Measurements from ENCODE around the gene CETP.
"Not testable (repeated sequence)": the region's sequence is repeated elsewhere in the genome, so short reads cannot be mapped to it uniquely, and the experiment has no call there.

The CETP gene

GRCh38 chr16:56982695-56983094 is 20.9 kb downstream of the CETP start:
- DNase-seq (ENCODE audit: low read depth), result no peak
- H3K4me3 ChIP-seq (replicated peaks; ENCODE audit: low read depth, low read length), result no peak overlapping the region
- no peak for TF ChIP-seq CTCF (IDR thresholded peaks at IDR 0.05; ENCODE audit: low read length, missing control alignments)

DNA sequence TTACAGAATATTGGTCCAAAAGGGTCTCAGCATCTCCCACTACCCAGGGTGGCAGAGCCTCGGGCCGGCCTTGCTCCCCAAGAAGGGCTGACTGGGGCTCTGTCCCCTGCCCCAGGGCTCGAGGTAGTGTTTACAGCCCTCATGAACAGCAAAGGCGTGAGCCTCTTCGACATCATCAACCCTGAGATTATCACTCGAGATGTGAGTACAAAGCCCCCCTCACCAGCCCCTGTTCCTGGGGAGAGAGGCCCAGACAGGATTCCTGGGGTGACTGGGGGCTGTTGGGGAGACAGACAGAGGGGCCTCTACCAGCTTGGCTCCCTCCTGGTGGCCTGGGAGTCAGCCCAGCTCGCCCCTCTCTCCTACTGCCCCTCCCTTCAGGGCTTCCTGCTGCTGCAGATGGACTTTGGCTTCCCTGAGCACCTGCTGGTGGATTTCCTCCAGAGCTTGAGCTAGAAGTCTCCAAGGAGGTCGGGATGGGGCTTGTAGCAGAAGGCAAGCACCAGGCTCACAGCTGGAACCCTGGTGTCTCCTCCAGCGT is 21.5 kb downstream of the CETP start:
- no peak for DNase-seq (ENCODE audit: low read depth)
- TF ChIP-seq CTCF (IDR thresholded peaks at IDR 0.05; ENCODE audit: low read length, missing control alignments), result no peak
- no peak overlapping the region for H3K4me3 ChIP-seq (replicated peaks; ENCODE audit: low read depth, low read length)

- H3K4me3 ChIP-seq (replicated peaks; ENCODE audit: low read depth, low read length), result no peak overlapping the region
- DNase-seq (ENCODE audit: low read depth), result no peak
- no peak for TF ChIP-seq CTCF (IDR thresholded peaks at IDR 0.05; ENCODE audit: low read length, missing control alignments)
Measured at GRCh38 chr16:56984639-56985038, 22.9 kb downstream of the CETP start.

GRCh38 chr16:56985288-56985961 is 23.7 kb downstream of the CETP start:
- H3K4me3 ChIP-seq (replicated peaks; ENCODE audit: low read depth, low read length), result no peak overlapping the region
- no peak for TF ChIP-seq CTCF (IDR thresholded peaks at IDR 0.05; ENCODE audit: low read length, missing control alignments)
- DNase-seq (ENCODE audit: low read depth), result peak; percentile 85

DNA sequence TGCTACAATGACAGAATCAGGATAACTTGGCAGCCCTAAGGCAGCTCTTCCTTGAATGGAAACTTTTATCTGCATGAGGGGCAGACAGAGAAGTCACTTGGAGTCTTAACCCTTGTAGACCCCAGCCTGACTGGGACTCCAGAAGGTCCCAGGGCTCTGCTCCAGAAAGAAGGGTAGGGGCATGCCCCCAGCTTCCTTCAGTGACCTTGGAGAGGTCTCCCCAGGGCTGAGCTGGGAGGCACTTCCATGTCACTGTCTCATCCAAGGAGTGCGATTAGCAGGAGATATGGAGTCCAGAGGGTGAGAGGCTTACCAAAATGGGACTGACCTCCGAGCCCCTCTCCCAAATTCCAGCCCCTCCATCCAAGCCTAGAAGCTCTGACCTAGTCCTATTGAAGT is 24.2 kb downstream of the CETP start:
- no peak for DNase-seq (ENCODE audit: low read depth)
- no peak overlapping the region for H3K4me3 ChIP-seq (replicated peaks; ENCODE audit: low read depth, low read length)

DNA sequence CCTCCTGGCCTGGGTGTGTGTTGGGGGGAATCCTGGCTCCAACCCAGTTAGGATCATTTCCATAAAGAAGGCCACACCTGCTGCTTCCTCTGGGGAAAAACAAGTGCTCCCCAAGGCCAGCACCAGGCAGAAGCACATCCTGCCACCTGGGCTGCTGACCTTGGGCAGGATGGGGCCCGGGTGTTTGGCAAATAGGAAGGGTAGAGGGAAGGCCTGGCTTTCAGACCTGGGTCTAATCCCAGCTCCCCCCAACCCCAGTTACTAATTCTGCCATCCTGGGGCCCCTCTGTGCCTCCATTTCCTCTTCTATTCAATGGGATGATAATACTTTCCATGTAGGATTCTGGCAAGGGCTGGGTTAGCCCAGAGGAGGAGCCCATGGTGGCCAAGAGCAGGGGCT is 24.6 kb downstream of the CETP start:
- no peak for DNase-seq (ENCODE audit: low read depth)

More for the DNA sequence above, 24.2 kb downstream of the CETP start:
- no peak for TF ChIP-seq CTCF (IDR thresholded peaks at IDR 0.05; ENCODE audit: low read length, missing control alignments)

DNA sequence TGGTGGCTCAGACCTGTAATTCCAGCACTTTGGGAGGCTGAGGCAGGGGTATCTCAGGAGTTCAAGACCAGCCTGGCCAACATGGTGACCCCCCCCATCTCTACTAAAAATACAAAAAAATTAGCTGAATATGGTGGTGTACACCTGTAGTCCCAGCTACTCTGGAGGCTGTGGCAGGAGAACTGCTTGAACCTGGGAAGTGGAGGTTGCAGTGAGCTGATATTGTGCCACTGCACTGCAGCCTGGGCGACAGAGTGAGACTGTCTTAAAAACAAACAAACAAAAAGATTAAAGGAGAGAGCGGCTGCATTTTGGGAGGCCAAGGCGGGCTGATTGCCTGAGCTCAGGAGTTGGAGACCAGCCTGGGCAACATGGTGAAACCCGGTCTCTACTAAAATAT is 25.2 kb downstream of the CETP start:
- H3K4me3 ChIP-seq (replicated peaks; ENCODE audit: low read depth, low read length); DNase-seq (ENCODE audit: low read depth): not testable (repeated sequence)

More for the DNA sequence above, 24.6 kb downstream of the CETP start:
- TF ChIP-seq CTCF (IDR thresholded peaks at IDR 0.05; ENCODE audit: low read length, missing control alignments), result no peak
- no peak overlapping the region for H3K4me3 ChIP-seq (replicated peaks; ENCODE audit: low read depth, low read length)

All from fibroblast of pulmonary artery (primary cell).